ENCODE results near the gene EXD3. TPM values are rescaled to one million over a fixed set of nuclear protein-coding genes. Genes with fewer than 3 reads are reported as not detected.

Gene EXD3
- total and polyA plus RNA-seq, 2 of the 13 experiments (the other 11 are each of a cell fraction or from before 2014, with no cell fraction given), result 2.7 to 4.8 TPM

DNA sequence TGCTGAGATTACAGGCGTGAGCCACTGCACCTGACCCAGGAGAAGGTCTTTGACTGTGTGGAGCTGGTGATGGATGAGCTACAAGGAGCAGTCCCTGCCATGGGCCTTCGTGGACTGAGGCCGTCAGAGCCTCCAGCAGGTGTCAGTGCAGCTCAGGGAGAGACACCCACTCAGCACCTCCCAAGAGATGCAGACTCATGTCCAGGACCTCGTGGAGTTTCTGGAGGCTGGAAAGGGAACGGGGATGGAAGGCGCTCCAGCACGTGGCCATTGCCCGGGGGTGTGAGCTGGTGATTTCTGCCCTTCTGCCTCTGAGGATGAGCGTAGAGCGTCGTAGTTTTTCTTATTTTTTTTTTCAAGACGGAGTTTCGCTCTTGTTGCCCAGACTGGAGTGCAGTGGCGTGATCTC is 136.0 kb downstream of the EXD3 start:
- CTCF ChIA-PET (ENCODE audit: low intra/inter-chr PET ratio, low total read pairs), result interaction anchor here (0.8 to 1.2 kb wide), 3 partner anchors 32 to 158 kb away, joined by 3 to 6 read pairs (median 5); no protein-coding TSS in a partner anchor
- POLR2A ChIA-PET, result interaction anchor here (0.7 to 1.4 kb wide), 5 partner anchors 9 to 46 kb away, joined by 3 to 10 read pairs (median 4); partner anchors contain the start of genes TOR4A and TUBB4B
- WGBS (ENCODE audit: low lambda C conversion rate), result 46% methylated on average over 13 of the region's 14 CpGs
- no TSS peak for BruUV-seq (replicated peaks)
- DNase-seq (ENCODE audit: low spot score) (peak; percentile 68), ATAC-seq (peak; percentile 98), FAIRE-seq (no peak)
- no peak overlapping the region for H3K4me2 ChIP-seq (ENCODE audit: low read depth, low read length)
- no peak overlapping the region for H3K4me3 ChIP-seq (replicated peaks in 1 of 3; ENCODE audit: insufficient read depth in 1 of 3, low read depth in 2 of 3, low read length in 3 of 3)
- peaks cover 13% of the 10 kb centered on the region for H3K4me1 ChIP-seq (ENCODE audit: insufficient read depth, low read length)
- H2AFZ ChIP-seq (ENCODE audit: low read length), result no peak overlapping the region
- 0 out of 5 replicates have a peak, but pooled peaks cover 0 to under 1% of the 10 kb centered on the region in 2 experiments for H3K36me3 ChIP-seq (replicated peaks in 1 of 2; ENCODE audit: control insufficient read depth in 1 of 2, insufficient read depth in 2 of 2, low read length in 2 of 2)
- in situ Hi-C loops (cut with HindIII; ENCODE audit: extremely low pct_ligation_motif_present, low pct_unique_long_range_greater_than_20kb), result loop anchor here (10.0 kb wide), 1 partner anchor 238 kb away; no protein-coding TSS in a partner anchor
- intact Hi-C loops (cut with micrococcal nuclease; ENCODE audit: unreplicated experiment), result loop anchor here (5.0 kb wide), 1 partner anchor 160 kb away; no protein-coding TSS in a partner anchor
- no peaks in the 10 kb centered on the region for H3K79me2 ChIP-seq (ENCODE audit: insufficient read depth, low read length)
- H3K9me3 ChIP-seq (ENCODE audit: low read length), result no peaks in the 10 kb centered on the region
- H3K9ac ChIP-seq (ENCODE audit: insufficient read depth, low read depth, low read length), result no peak overlapping the region
- H4K20me1 ChIP-seq (ENCODE audit: insufficient read depth, low read length), result no peaks in the 10 kb centered on the region
- no peak overlapping the region for H3K27ac ChIP-seq (ENCODE audit: extremely low read length, insufficient read depth, low read length)
- H3K27me3 ChIP-seq (ENCODE audit: control insufficient read depth in 1 of 2, insufficient read depth in 2 of 2, low read length in 2 of 2), result no peaks in the 10 kb centered on the region
- TF ChIP-seq BHLHE40 (IDR thresholded peaks at IDR 0.05; ENCODE audit: low read length) (0 out of 2 replicates have a peak, but pooled peaks have one; percentile 7), ZNF484 (CRISPR knock-in tag; IDR thresholded peaks at IDR 0.05; ENCODE audit: borderline replicate concordance, low read depth) (no peak), ZNF780A (CRISPR knock-in tag; IDR thresholded peaks at IDR 0.05) (no peak), PHF20 (CRISPR knock-in tag; IDR thresholded peaks at IDR 0.05) (no peak), TEAD3 (CRISPR knock-in tag; optimal IDR thresholded peaks at IDR 0.05; ENCODE audit: borderline replicate concordance) (peak; percentile 24), SMAD3 (CRISPR knock-in tag; IDR thresholded peaks at IDR 0.05) (no peak), REXO4 (CRISPR knock-in tag; IDR thresholded peaks at IDR 0.05; ENCODE audit: borderline replicate concordance) (no peak), ZBTB33 (CRISPR knock-in tag; IDR thresholded peaks at IDR 0.05) (peak; percentile 60; the same call in 1 of the 2 replicates), ZNF333 (CRISPR knock-in tag; IDR thresholded peaks at IDR 0.05; ENCODE audit: borderline replicate concordance) (no peak), ZKSCAN8 (CRISPR knock-in tag; IDR thresholded peaks at IDR 0.05; ENCODE audit: borderline replicate concordance) (no peak), MNT (IDR thresholded peaks at IDR 0.05) (peak; percentile 64), NR2F6 (IDR thresholded peaks at IDR 0.05) (no peak), NR2F6 (CRISPR knock-in tag; IDR thresholded peaks at IDR 0.05) (peak; percentile 34; the same call in 1 of the 2 replicates), ZNF891 (CRISPR knock-in tag; IDR thresholded peaks at IDR 0.05) (peak; percentile 37; the same call in 1 of the 2 replicates), ADNP (CRISPR knock-in tag; IDR thresholded peaks at IDR 0.05) (no peak)
- TF ChIP-seq, protein P1, sequence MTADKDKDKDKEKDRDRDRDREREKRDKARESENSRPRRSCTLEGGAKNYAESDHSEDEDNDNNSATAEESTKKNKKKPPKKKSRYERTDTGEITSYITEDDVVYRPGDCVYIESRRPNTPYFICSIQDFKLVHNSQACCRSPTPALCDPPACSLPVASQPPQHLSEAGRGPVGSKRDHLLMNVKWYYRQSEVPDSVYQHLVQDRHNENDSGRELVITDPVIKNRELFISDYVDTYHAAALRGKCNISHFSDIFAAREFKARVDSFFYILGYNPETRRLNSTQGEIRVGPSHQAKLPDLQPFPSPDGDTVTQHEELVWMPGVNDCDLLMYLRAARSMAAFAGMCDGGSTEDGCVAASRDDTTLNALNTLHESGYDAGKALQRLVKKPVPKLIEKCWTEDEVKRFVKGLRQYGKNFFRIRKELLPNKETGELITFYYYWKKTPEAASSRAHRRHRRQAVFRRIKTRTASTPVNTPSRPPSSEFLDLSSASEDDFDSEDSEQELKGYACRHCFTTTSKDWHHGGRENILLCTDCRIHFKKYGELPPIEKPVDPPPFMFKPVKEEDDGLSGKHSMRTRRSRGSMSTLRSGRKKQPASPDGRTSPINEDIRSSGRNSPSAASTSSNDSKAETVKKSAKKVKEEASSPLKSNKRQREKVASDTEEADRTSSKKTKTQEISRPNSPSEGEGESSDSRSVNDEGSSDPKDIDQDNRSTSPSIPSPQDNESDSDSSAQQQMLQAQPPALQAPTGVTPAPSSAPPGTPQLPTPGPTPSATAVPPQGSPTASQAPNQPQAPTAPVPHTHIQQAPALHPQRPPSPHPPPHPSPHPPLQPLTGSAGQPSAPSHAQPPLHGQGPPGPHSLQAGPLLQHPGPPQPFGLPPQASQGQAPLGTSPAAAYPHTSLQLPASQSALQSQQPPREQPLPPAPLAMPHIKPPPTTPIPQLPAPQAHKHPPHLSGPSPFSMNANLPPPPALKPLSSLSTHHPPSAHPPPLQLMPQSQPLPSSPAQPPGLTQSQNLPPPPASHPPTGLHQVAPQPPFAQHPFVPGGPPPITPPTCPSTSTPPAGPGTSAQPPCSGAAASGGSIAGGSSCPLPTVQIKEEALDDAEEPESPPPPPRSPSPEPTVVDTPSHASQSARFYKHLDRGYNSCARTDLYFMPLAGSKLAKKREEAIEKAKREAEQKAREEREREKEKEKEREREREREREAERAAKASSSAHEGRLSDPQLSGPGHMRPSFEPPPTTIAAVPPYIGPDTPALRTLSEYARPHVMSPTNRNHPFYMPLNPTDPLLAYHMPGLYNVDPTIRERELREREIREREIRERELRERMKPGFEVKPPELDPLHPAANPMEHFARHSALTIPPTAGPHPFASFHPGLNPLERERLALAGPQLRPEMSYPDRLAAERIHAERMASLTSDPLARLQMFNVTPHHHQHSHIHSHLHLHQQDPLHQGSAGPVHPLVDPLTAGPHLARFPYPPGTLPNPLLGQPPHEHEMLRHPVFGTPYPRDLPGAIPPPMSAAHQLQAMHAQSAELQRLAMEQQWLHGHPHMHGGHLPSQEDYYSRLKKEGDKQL (CRISPR knock-in tag; IDR thresholded peaks at IDR 0.05; ENCODE audit: low read depth), result no peak
- TF ChIP-seq, protein P2, sequence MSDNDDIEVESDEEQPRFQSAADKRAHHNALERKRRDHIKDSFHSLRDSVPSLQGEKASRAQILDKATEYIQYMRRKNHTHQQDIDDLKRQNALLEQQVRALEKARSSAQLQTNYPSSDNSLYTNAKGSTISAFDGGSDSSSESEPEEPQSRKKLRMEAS (IDR thresholded peaks at IDR 0.05), result peak; percentile 89
